ENCODE data around the gene ZFHX2.

Gene ZFHX2

GRCh38 chr14:23548351-23549318 lies 2.9 kb downstream of the ZFHX2 start:
- no peak overlapping the region for H3K27ac ChIP-seq
- TF ChIP-seq, protein P1, sequence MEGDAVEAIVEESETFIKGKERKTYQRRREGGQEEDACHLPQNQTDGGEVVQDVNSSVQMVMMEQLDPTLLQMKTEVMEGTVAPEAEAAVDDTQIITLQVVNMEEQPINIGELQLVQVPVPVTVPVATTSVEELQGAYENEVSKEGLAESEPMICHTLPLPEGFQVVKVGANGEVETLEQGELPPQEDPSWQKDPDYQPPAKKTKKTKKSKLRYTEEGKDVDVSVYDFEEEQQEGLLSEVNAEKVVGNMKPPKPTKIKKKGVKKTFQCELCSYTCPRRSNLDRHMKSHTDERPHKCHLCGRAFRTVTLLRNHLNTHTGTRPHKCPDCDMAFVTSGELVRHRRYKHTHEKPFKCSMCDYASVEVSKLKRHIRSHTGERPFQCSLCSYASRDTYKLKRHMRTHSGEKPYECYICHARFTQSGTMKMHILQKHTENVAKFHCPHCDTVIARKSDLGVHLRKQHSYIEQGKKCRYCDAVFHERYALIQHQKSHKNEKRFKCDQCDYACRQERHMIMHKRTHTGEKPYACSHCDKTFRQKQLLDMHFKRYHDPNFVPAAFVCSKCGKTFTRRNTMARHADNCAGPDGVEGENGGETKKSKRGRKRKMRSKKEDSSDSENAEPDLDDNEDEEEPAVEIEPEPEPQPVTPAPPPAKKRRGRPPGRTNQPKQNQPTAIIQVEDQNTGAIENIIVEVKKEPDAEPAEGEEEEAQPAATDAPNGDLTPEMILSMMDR (conservative IDR thresholded peaks at IDR 0.05): no peak

- no peak overlapping the region for H3K27ac ChIP-seq
- TF ChIP-seq, protein P1 (conservative IDR thresholded peaks at IDR 0.05): no peak
These were observed 3.6 kb downstream of the ZFHX2 start for GRCh38 chr14:23547924-23548323.

DNA sequence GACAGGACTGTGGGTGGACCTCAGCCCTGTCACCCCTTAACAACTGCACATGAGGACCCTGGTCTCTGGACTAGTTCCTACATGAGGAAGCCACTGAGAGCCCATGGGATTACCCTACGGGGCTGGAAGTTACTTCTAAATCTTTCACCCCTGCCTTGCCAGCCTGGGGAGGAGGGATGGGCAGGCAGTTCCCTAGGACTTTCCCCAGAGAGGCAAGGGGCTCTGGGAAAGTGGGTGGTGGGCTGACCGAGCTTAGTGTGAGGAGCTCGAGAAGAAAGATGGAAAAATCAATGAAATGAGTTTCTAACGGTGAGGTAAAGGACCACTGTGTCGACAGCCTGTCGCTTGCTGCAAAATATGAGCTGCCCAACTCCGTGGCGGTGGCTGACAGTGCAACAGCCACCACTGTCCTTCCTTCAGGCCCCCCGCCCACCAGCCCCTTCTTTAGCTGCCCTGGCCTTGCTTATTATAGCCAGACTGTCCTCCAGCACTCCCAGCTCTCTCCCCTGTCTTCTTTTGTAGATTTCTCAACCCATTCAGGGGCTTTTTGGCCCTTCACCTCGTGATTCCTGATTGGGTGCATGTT lies 5.0 kb downstream of the ZFHX2 start:
- TF ChIP-seq, protein P1 (conservative IDR thresholded peaks at IDR 0.05): no peak
- H3K27ac ChIP-seq: no peak overlapping the region

DNA sequence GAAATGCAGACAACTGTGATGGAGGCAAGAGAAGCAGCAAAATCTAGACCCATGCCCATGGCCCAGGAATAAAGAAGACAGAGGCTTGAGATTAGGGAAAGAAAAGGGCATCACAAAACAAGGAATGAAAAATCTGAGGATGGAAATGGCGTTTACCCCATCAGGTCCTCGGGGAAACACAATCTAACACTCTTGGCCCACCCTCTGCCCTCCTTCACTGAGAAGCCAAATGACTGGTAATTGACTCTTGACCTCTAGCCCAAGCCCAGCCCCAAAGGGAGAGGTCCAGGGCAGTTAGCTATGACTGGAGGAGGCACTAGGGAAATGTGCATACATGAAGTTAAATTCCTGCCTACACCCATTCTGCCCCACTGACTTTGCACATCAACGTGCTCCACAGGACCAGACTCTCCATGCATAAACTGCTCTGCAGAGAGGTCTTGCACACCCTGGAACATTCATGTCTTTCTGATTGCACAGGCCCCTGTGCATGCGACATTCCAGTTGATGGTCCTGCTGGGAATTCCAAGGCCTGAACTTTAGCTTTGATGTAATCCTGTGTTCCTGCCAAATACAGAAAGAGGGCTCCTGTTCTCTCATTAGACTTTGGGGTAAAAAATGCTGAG lies 5.7 kb downstream of the ZFHX2 start:
- no peak overlapping the region for H3K27ac ChIP-seq
- TF ChIP-seq, protein P1 (conservative IDR thresholded peaks at IDR 0.05): no peak

- H3K27ac ChIP-seq: no peak overlapping the region
- TF ChIP-seq, protein P1 (conservative IDR thresholded peaks at IDR 0.05): no peak
These were observed 6.8 kb downstream of the ZFHX2 start for GRCh38 chr14:23544511-23545447.

GRCh38 chr14:23543403-23543802 lies 8.2 kb downstream of the ZFHX2 start:
- no peak overlapping the region for H3K27ac ChIP-seq
- TF ChIP-seq, protein P1 (conservative IDR thresholded peaks at IDR 0.05): no peak
